ENCODE measurements around the gene LPO.

LPO gene

DNA sequence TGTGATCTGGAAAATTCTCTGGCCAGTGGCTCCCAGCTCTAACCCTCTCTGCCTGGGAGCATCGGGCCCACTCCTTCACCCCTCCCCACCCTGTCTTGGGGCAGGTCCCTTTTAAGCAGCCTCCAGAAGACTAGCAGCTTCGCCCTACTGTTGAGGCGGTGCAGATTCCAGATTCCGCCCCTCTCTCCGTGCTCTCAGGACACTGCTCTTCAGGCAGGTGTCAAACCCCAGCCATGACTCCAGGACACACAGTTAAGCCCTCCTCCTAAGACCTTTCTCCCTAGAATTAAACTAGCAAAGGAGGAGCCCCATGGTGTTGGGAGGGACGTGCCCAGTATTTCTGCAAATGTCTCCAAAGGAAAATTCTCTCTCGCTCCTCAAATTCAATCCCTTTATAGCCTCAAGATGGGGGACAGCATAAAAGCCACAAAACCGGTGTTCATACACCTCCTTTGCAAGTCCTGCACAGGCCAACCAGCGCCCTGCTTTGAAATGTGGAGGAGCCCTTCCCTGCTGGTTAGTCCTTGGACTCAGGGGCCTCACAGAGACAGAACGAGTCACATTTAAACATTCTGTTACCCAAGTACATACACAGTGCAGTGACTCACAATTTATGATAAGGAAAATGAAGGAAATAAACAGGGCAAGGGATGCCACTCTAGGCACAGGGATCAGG lies 7.2 kb downstream of the LPO start:
- no peaks in the 10 kb centered on the region for H3K79me2 ChIP-seq (ENCODE audit: control insufficient read depth, insufficient read depth, low read length, poor library complexity)
- no peak overlapping the region for H3K14ac ChIP-seq (ENCODE audit: low read length)
- H3K79me1 ChIP-seq (ENCODE audit: low read length): no peaks in the 10 kb centered on the region
- H3K4me1 ChIP-seq (ENCODE audit: control insufficient read depth in 1 of 2, insufficient read depth in 2 of 2, low read length in 2 of 2): peaks cover 4 to 6% of the 10 kb centered on the region in 2 experiments
- no peak overlapping the region for H3K18ac ChIP-seq (ENCODE audit: low read length)
- no peak for DNase-seq
- WGBS (ENCODE audit: extremely low coverage, insufficient coverage, insufficient read length): no CpG with 5 or more reads among the region's 10 CpGs
- H3K4ac ChIP-seq (ENCODE audit: low read depth, low read length): no peak overlapping the region
- no peak overlapping the region for H4K12ac ChIP-seq (ENCODE audit: low read depth, low read length)
- H2BK120ac ChIP-seq (ENCODE audit: insufficient read depth, low read length, poor library complexity): no peak overlapping the region
- peaks cover 25% of the 10 kb centered on the region for H3K27me3 ChIP-seq (ENCODE audit: insufficient read depth, low read length)
- H3K4me2 ChIP-seq (ENCODE audit: low read length): no peak overlapping the region
- H3K36me3 ChIP-seq (ENCODE audit: control insufficient read depth in 1 of 2, insufficient read depth in 2 of 2, low read length in 2 of 2): no peaks in the 10 kb centered on the region
- H3K4me3 ChIP-seq (ENCODE audit: low read depth, low read length): no peak overlapping the region
- H3K23ac ChIP-seq (ENCODE audit: low read length): no peak overlapping the region
- peaks cover 2% of the 10 kb centered on the region for H3K9me3 ChIP-seq (ENCODE audit: insufficient read depth, low read depth, low read length)
- H2BK5ac ChIP-seq (ENCODE audit: low read depth, low read length, poor library complexity): no peak overlapping the region
- H3K9ac ChIP-seq (ENCODE audit: low read length): no peak overlapping the region
- H2AK5ac ChIP-seq (ENCODE audit: low read length): no peak overlapping the region
- no peak overlapping the region for H4K91ac ChIP-seq (ENCODE audit: low read depth, low read length)
- H3K27ac ChIP-seq (ENCODE audit: low read depth, low read length): no peak overlapping the region
- no peak overlapping the region for H2BK12ac ChIP-seq (ENCODE audit: low read length)
- H2AFZ ChIP-seq (ENCODE audit: insufficient read depth, low read length, poor library complexity): no peak overlapping the region
- no peak overlapping the region for H4K8ac ChIP-seq (ENCODE audit: low read depth, low read length)

DNA sequence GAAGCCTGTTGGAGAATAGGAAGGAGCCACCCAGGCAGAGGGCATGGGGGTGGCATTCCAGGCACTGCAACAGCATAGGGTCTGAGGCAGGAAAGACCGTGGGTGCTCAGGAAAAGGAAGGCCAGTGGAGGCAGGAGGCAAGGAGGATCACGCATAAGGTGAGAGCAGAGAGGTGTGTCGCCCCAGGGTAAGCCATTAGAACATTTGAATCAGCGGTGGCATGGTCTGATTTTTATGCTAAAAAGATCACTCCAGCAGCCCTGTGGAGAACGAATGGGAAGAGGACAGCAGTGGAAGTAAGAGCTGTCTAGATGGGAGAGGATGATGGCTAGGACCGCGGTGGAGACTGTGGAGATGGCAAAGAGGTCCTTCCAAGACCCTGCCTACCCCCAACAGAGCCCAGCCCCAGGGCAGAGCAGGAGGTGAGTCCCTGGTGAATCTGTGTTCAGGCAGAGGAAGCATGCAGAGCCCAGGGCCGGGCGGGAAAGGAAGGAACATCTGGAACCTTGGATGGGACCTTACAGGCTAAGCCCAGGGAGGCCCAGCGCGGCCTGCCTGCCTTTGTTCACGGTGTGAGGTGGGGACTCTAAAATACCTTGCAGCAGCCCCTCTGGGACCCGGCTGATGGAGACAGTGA lies 7.8 kb downstream of the LPO start:
- H3K4me1 ChIP-seq (ENCODE audit: control insufficient read depth in 1 of 2, insufficient read depth in 2 of 2, low read length in 2 of 2): peaks cover 4 to 6% of the 10 kb centered on the region in 2 experiments
- H3K79me1 ChIP-seq (ENCODE audit: low read length): no peaks in the 10 kb centered on the region
- H3K4me2 ChIP-seq (ENCODE audit: low read length): no peak overlapping the region
- no CpG with 5 or more reads among the region's 13 CpGs for WGBS (ENCODE audit: extremely low coverage, insufficient coverage, insufficient read length)
- no peak overlapping the region for H3K9ac ChIP-seq (ENCODE audit: low read length)
- H3K36me3 ChIP-seq (ENCODE audit: control insufficient read depth in 1 of 2, insufficient read depth in 2 of 2, low read length in 2 of 2): no peaks in the 10 kb centered on the region
- H4K8ac ChIP-seq (ENCODE audit: low read depth, low read length): no peak overlapping the region
- no peak overlapping the region for H3K27ac ChIP-seq (ENCODE audit: low read depth, low read length)
- no peaks in the 10 kb centered on the region for H3K79me2 ChIP-seq (ENCODE audit: control insufficient read depth, insufficient read depth, low read length, poor library complexity)
- H3K14ac ChIP-seq (ENCODE audit: low read length): no peak overlapping the region
- H2AFZ ChIP-seq (ENCODE audit: insufficient read depth, low read length, poor library complexity): no peak overlapping the region
- no peak for DNase-seq
- no peak overlapping the region for H3K23ac ChIP-seq (ENCODE audit: low read length)
- no peak overlapping the region for H3K4ac ChIP-seq (ENCODE audit: low read depth, low read length)
- H4K12ac ChIP-seq (ENCODE audit: low read depth, low read length): no peak overlapping the region
- no peak overlapping the region for H4K91ac ChIP-seq (ENCODE audit: low read depth, low read length)
- no peak overlapping the region for H2AK5ac ChIP-seq (ENCODE audit: low read length)
- no peak overlapping the region for H3K4me3 ChIP-seq (ENCODE audit: low read depth, low read length)
- H2BK12ac ChIP-seq (ENCODE audit: low read length): no peak overlapping the region
- no peak overlapping the region for H2BK5ac ChIP-seq (ENCODE audit: low read depth, low read length, poor library complexity)
- no peak overlapping the region for H3K18ac ChIP-seq (ENCODE audit: low read length)
- H3K9me3 ChIP-seq (ENCODE audit: insufficient read depth, low read depth, low read length): peaks cover 2% of the 10 kb centered on the region
- peaks cover 27% of the 10 kb centered on the region for H3K27me3 ChIP-seq (ENCODE audit: insufficient read depth, low read length)
- H2BK120ac ChIP-seq (ENCODE audit: insufficient read depth, low read length, poor library complexity): no peak overlapping the region

DNA sequence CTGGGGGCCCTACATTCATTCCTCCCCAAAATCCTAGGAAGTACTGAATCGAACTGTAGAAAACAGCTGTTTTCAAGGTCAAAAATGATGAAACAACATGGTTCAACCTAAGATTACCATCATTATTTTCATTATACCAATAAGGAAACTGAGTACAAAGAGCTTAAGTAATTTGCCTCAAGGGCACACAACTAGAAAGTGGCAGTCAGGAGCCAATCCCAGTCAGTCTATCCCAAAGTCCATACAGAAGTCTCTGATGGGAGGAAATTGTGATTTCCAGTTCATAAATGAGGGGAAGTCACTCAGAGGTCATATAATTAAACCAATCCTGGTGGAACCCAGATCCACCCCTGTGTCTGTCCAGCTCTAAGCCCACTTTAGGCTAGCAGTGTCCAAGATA lies 8.4 kb downstream of the LPO start:
- Histone ChIP-seq H3K23ac (ENCODE audit: low read length) (no peak overlapping the region), H3K79me2 (ENCODE audit: control insufficient read depth, insufficient read depth, low read length, poor library complexity) (no peaks in the 10 kb centered on the region), H2BK120ac (ENCODE audit: insufficient read depth, low read length, poor library complexity) (no peak overlapping the region), H2AFZ (ENCODE audit: insufficient read depth, low read length, poor library complexity) (no peak overlapping the region), H2BK5ac (ENCODE audit: low read depth, low read length, poor library complexity) (no peak overlapping the region), H4K12ac (ENCODE audit: low read depth, low read length) (no peak overlapping the region), H3K27me3 (ENCODE audit: insufficient read depth, low read length) (peaks cover 27% of the 10 kb centered on the region), H4K91ac (ENCODE audit: low read depth, low read length) (no peak overlapping the region), H3K36me3 (ENCODE audit: control insufficient read depth in 1 of 2, insufficient read depth in 2 of 2, low read length in 2 of 2) (no peaks in the 10 kb centered on the region), H4K8ac (ENCODE audit: low read depth, low read length) (no peak overlapping the region), H3K4me2 (ENCODE audit: low read length) (no peak overlapping the region), H3K4me3 (ENCODE audit: low read depth, low read length) (no peak overlapping the region), H3K14ac (ENCODE audit: low read length) (no peak overlapping the region), H2BK12ac (ENCODE audit: low read length) (no peak overlapping the region), H2AK5ac (ENCODE audit: low read length) (no peak overlapping the region), H3K79me1 (ENCODE audit: low read length) (no peaks in the 10 kb centered on the region), H3K18ac (ENCODE audit: low read length) (no peak overlapping the region), H3K27ac (ENCODE audit: low read depth, low read length) (no peak overlapping the region), H3K4me1 (ENCODE audit: control insufficient read depth in 1 of 2, insufficient read depth in 2 of 2, low read length in 2 of 2) (peaks cover 4 to 6% of the 10 kb centered on the region in 2 experiments), H3K9me3 (ENCODE audit: insufficient read depth, low read depth, low read length) (peaks cover 2% of the 10 kb centered on the region), H3K9ac (ENCODE audit: low read length) (no peak overlapping the region), H3K4ac (ENCODE audit: low read depth, low read length) (no peak overlapping the region)
- WGBS (ENCODE audit: extremely low coverage, insufficient coverage, insufficient read length): no CpG with 5 or more reads among the region's 1 CpG
- DNase-seq: no peak

DNA sequence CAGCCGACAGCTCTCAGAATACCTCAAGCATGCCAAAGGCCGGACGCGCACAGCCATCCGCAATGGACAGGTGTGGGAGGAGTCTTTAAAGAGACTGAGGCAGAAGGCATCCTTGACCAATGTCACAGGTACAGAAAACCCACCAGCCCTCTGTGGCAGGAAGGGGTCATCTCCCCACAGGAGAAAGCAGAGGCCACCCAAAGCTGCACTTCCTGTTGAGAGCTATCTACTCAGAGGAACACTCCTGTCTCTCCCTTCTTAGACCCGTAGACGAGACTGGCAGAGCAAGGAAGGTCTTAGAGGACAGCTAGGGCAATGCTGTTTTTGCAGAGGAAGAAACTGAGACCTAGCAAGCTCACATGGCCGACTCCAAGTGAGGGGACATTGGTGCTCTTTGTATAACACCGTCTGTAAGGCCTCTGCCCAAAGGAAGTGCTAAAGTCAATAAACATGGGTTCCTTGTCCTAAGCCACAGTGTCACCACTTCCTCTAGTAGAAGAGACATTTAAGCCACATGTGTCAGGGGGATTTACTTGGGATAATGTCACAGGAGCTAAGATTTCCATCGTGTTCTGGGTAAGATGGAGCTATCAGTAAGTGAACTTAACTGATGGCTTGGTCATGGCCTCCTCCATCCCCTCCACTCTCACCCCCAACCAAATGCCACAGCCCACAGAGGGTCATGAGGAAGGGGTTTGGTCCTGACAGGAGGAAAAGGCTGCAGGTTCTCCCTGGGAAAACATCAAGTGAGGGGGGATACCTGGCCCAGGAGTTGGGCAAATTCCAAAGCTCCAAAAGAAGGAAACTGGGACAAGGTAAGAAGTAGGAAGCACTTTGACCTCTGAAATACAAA lies 9.4 kb downstream of the LPO start:
- Histone ChIP-seq H3K27ac (ENCODE audit: low read depth, low read length) (no peak overlapping the region), H3K79me1 (ENCODE audit: low read length) (no peaks in the 10 kb centered on the region), H3K9ac (ENCODE audit: low read length) (no peak overlapping the region), H3K14ac (ENCODE audit: low read length) (no peak overlapping the region), H3K4me2 (ENCODE audit: low read length) (no peak overlapping the region), H2BK5ac (ENCODE audit: low read depth, low read length, poor library complexity) (no peak overlapping the region), H4K8ac (ENCODE audit: low read depth, low read length) (no peak overlapping the region), H3K23ac (ENCODE audit: low read length) (no peak overlapping the region), H3K4me1 (ENCODE audit: control insufficient read depth in 1 of 2, insufficient read depth in 2 of 2, low read length in 2 of 2) (peaks cover 4 to 6% of the 10 kb centered on the region in 2 experiments), H3K4ac (ENCODE audit: low read depth, low read length) (no peak overlapping the region), H3K36me3 (ENCODE audit: control insufficient read depth in 1 of 2, insufficient read depth in 2 of 2, low read length in 2 of 2) (no peaks in the 10 kb centered on the region), H3K79me2 (ENCODE audit: control insufficient read depth, insufficient read depth, low read length, poor library complexity) (no peaks in the 10 kb centered on the region), H4K91ac (ENCODE audit: low read depth, low read length) (no peak overlapping the region), H3K9me3 (ENCODE audit: insufficient read depth, low read depth, low read length) (peaks cover 2% of the 10 kb centered on the region), H2AFZ (ENCODE audit: insufficient read depth, low read length, poor library complexity) (no peak overlapping the region), H2AK5ac (ENCODE audit: low read length) (no peak overlapping the region), H2BK120ac (ENCODE audit: insufficient read depth, low read length, poor library complexity) (no peak overlapping the region), H3K27me3 (ENCODE audit: insufficient read depth, low read length) (peaks cover 32% of the 10 kb centered on the region), H4K12ac (ENCODE audit: low read depth, low read length) (no peak overlapping the region), H3K4me3 (ENCODE audit: low read depth, low read length) (no peak overlapping the region), H3K18ac (ENCODE audit: low read length) (no peak overlapping the region), H2BK12ac (ENCODE audit: low read length) (no peak overlapping the region)
- DNase-seq: no peak
- WGBS (ENCODE audit: extremely low coverage, insufficient coverage, insufficient read length): no CpG with 5 or more reads among the region's 10 CpGs

Measured in trophoblast cell (in vitro differentiated cells and primary cell).